Renal cortex interstitium (tissue), 11 donors: Measurements from ENCODE around the gene GNAO1. TPM values are rescaled to one million over a fixed set of nuclear protein-coding genes. Genes with fewer than 3 reads are reported as not detected.

Source experiments
- DNase-seq, 11 donors: peaks; one replicate each; pipeline ENCODE4 v3.0.0-alpha.2; 2013; ENCODE audit warnings: low read depth in 9 of 11, low spot score in 4 of 11; ENCODE audit errors: extremely low read depth in 1 of 11
- polyA plus RNA-seq, 3 donors: library from polyadenylated mRNA; unstranded; fragments of 120-200 nt; gene quantifications; one replicate each; pipeline ENCODE4 v1.2.1, GENCODE V29; 2013; ENCODE audit not compliant: insufficient read length in 3 of 3

Gene GNAO1
- polyA plus RNA-seq, 3 donors, result 4.8 to 6.9 (median 6.9) TPM

- DNase-seq, result no peak
Observed at GRCh38 chr16:56298116-56298515, 106.8 kb downstream of the GNAO1 start.

- no peak for DNase-seq
Observed at GRCh38 chr16:56298948-56299596, 107.8 kb downstream of the GNAO1 start.

- no peak for DNase-seq
Observed at GRCh38 chr16:56300242-56300623, 108.9 kb downstream of the GNAO1 start.

- peak in 2 of 11 donors; percentile 27 to 49 for DNase-seq
Observed at GRCh38 chr16:56300891-56301850, 109.9 kb downstream of the GNAO1 start.

- DNase-seq, result no peak
Observed at GRCh38 chr16:56302506-56302905, 111.2 kb downstream of the GNAO1 start.

- DNase-seq, result no peak
Observed at GRCh38 chr16:56303066-56303715, 111.9 kb downstream of the GNAO1 start.

GRCh38 chr16:56303880-56304279, 112.6 kb downstream of the GNAO1 start:
- DNase-seq, result no peak

GRCh38 chr16:56305956-56306565, 114.8 kb downstream of the GNAO1 start:
- DNase-seq, result no peak

GRCh38 chr16:56306690-56307533, 115.6 kb downstream of the GNAO1 start:
- no peak for DNase-seq

GRCh38 chr16:56307534-56307873, 116.2 kb downstream of the GNAO1 start:
- DNase-seq, result no peak

- DNase-seq, result no peak
Observed at GRCh38 chr16:56309008-56309407, 117.7 kb downstream of the GNAO1 start.

GRCh38 chr16:56310690-56311089, 119.4 kb downstream of the GNAO1 start:
- DNase-seq, result no peak

GRCh38 chr16:56311208-56312027, 120.1 kb downstream of the GNAO1 start:
- DNase-seq, result no peak

GRCh38 chr16:56312028-56312300, 120.7 kb downstream of the GNAO1 start:
- DNase-seq, result no peak

GRCh38 chr16:56312556-56312955, 121.3 kb downstream of the GNAO1 start:
- DNase-seq, result no peak

GRCh38 chr16:56314244-56314850, 123.1 kb downstream of the GNAO1 start:
- no peak for DNase-seq

- DNase-seq, result no peak
Observed at GRCh38 chr16:56315955-56316354, 124.7 kb downstream of the GNAO1 start.

- DNase-seq, result no peak
Observed at GRCh38 chr16:56316545-56316944, 125.3 kb downstream of the GNAO1 start.
